ENCODE results near the gene GTF2F2.
"Not testable (repeated sequence)": the region's sequence is repeated elsewhere in the genome, so short reads cannot be mapped to it uniquely, and the experiment has no call there.

Gene GTF2F2

DNA sequence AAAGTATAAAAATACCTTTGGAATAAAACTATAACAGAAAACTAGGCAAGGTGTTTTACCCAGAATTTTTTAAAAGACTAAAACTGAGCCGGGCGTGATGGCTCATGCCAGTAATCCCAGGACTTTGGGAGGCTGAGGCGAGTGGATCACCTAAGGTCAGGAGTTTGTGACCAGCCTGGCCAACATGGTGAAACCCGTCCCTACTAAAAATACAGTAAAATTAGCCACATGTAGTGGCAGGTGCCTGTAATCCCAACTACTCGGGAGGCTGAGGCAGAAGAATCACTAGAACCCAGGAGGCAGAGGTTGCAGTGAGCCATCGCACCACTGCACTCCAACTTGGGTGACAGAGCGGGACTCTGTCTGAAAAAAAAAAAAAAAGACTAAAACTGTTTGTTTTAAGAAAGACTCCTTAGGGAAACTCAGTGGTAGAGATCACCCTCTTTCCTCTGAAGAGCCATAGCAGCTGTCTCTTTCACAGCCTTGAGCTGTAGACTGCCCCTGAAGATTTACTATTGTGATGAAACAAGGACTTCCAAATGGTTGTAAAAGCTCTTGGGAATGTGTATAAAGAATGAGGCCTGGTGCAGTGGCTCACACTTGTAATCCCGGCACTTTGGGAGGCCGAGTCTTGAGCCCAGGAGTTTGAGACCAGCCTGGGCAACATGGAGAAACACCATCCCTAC lies 95.2 kb downstream of the GTF2F2 start:
- no peak for DNase-seq
- ATAC-seq = no peak

GRCh38 chr13:45216193-45216592 lies 95.9 kb downstream of the GTF2F2 start:
- no peak for DNase-seq
- ATAC-seq = peak; percentile 46

DNA sequence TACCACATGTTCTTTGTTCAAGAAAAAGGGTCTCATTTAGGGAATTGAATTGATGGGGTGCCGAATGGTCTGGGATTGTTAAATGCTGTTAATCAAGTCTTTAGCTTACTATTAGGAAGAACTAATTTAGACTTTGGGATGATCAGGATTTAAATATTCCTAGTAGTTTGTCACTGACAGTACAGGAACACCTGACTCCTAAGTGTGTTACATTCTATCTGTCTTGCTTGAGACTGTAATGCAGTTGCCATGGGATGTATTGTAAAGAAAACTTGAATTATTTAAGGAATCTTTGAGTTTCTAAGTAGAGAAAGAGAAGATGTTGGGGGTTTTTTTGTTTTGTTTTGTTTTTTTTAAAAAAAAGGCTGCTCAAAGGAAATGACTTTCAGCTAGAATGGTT lies 98.4 kb downstream of the GTF2F2 start:
- ATAC-seq = no peak
- no peak for DNase-seq

DNA sequence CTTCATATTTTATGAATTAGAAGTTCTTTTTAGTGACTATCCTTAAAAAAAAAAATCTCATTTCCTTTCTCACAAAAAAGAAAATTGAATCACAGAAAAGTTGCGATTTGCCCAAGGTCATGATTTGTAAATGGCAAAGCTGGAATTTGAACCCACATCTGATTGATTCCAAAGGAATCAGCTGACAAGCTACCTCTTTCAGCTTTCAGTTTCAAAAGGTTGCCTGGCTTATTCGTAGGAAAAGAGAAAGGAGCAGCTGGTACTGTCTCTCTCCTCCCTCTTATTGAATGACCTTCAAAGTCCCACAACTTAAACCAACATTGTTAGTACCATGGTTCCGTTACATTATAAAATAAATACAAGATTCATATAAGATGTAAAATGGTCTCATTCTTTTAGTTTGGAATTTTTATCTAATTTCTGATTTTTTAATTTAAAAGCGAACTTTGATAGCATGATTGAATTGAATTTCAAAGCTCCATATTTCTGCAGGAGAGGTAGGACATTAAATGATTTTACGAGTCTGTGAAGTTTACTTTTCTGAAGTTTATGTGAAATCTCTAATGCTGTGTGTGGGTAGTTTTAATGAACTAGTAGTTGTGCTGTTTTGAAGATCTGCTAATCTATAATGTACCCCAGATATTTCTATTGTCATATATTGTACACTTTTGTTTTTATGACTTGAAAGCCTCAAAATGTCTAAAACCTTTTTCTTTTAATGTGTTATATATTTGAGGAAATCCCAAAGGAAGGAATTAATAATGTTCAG lies 99.0 kb downstream of the GTF2F2 start:
- DNase-seq (no peak), ATAC-seq (no peak)

GRCh38 chr13:45219938-45220375 lies 99.6 kb downstream of the GTF2F2 start:
- no peak for DNase-seq
- ATAC-seq = no peak

DNA sequence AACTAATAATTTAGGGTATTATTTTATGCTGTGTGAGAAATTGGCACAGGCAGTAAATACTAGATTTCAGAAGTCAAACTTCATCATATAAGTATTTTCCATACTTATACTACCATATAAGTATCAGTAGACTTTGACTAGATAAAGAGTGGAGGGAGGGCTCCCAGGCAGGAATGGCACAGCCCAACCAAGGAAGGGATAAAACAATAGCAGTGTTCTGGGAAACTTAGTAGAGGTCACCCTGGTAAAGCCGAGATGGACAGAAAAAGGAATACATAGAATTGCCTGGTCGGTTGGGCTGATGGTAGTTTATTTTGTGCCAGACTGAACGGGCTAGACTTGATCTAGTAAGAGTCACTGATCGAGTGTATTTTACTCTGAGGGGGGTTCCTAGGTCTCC lies 100.1 kb downstream of the GTF2F2 start:
- no peak for DNase-seq
- no peak for ATAC-seq

DNA sequence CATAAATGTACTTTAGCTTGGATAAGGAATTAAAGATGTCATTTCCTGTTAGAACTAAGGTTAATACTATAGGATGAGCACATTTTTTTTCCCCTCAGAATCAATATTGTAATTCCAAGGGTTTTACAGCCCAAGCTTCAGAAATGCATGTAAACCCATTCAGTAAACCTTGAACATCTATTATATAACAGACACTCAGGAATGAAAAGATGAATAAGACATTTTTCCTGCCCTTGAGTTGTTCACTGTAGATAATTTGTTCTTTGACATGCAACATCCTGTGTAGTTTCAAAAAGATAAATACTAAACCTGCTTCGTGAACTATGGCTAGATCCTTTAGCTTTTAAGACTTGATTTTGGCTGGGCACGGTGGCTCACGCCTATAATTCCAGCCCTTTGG lies 102.2 kb downstream of the GTF2F2 start:
- ATAC-seq (no peak), DNase-seq (no peak)

- ATAC-seq (no peak), DNase-seq (no peak)
These were observed 102.6 kb downstream of the GTF2F2 start for GRCh38 chr13:45222919-45223318.

DNA sequence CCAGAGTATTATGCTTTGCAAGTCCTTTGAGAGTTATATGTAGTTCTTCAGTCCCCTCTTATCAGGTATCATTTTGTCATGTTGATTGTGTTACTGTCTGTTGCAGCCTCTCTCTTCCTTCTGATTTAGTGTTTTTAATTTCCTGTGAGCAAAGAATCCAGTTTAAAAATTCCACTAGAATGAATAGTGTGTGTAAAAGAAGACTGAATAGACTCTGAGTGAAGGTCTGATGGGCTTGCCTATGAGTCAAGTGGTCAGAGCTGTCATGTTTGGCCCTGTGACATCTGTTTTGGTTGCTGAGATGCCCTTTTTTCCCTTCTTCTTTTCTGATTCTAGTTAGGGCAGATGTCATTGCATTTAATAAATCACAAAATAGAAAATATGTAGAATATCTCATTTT lies 103.9 kb downstream of the GTF2F2 start:
- no peak for ATAC-seq
- DNase-seq = no peak

DNA sequence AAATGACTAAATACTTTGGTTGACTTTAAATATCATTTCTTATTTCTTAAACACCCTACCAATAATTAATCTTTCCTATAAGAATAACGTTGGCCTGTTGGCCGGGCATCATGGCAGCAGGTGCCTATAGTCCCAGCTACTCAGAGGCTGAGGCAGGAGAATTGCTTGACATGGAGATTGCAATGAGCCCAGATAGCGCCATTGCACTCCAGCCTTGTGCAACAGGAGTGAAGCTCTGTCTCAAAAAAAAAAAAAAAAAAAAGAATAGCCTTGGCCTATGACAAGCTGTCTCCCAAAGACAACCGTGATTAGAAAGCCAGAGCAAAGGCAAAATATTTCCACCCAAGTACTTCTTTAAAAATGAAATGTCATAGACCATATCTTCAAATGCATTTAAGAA lies 105.1 kb downstream of the GTF2F2 start:
- ATAC-seq = no peak
- DNase-seq = no peak

DNA sequence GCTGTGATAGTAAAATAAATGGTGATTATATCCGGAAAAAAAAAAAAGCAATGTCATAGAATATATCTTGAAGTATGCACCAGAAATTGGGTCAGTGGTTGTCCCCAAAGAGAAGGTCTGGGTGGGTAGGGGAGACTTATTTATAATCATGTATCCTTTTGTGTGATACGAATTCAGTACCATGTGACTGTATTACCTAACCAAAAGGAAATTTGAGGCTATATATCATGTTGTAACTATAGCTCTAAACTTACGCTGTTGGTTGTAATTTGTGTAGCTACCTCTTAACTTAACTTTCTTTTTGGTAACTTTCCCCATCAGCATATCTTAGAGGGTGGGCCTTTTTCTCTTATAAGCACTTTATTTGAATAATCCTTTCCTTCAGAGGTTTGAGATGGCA lies 105.7 kb downstream of the GTF2F2 start:
- DNase-seq = no peak

DNA sequence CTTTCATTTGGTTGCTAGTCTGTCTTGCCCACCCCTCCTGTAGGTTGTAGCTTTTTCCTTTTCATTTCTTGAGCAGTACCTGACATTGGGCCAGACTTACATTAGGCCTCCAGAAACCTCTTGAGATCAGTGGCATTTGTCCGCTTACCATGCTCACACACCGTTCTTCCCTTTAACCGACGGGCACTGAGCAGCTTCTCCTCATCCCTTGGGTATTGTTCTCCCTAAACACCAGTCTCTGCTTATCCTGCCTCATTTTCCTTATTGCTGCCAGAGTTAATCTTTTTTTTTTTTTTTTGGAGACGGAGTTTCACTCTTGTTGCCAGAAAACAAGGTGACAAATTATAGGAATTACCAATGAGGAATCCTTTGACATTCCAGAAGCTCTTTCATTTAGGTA lies 107.7 kb downstream of the GTF2F2 start:
- DNase-seq = no peak
- ATAC-seq = no peak

More for the DNA sequence above, 105.7 kb downstream of the GTF2F2 start:
- peak; percentile 32 for ATAC-seq

- no peak for DNase-seq
- no peak for ATAC-seq
These were observed 108.9 kb downstream of the GTF2F2 start for GRCh38 chr13:45229172-45229571.

- no peak for DNase-seq
- no peak for ATAC-seq
These were observed 111.0 kb downstream of the GTF2F2 start for GRCh38 chr13:45231305-45231704.

- no peak for DNase-seq
These were observed 111.4 kb downstream of the GTF2F2 start for GRCh38 chr13:45231722-45232121.

DNA sequence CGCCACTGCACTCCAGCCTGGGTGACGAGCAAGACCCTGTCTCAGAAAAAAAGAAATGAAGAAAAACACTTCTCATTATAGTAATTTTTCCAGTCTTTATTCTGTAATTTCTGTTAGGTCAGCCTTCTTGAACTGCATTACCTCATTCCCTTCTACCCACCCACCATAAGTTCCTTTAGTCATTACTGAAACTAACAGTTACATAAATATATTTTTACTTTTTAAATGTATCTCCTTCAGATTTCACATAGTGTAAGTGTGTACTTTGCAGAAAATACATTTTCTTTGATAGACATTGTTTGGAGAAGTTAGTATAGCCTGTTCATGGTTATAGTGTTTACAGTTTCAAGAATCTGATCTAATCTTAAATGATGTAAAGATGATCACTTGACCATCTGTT lies 112.3 kb downstream of the GTF2F2 start:
- no peak for DNase-seq
- no peak for ATAC-seq

More at GRCh38 chr13:45231722-45232121, 111.4 kb downstream of the GTF2F2 start:
- no peak for ATAC-seq

DNA sequence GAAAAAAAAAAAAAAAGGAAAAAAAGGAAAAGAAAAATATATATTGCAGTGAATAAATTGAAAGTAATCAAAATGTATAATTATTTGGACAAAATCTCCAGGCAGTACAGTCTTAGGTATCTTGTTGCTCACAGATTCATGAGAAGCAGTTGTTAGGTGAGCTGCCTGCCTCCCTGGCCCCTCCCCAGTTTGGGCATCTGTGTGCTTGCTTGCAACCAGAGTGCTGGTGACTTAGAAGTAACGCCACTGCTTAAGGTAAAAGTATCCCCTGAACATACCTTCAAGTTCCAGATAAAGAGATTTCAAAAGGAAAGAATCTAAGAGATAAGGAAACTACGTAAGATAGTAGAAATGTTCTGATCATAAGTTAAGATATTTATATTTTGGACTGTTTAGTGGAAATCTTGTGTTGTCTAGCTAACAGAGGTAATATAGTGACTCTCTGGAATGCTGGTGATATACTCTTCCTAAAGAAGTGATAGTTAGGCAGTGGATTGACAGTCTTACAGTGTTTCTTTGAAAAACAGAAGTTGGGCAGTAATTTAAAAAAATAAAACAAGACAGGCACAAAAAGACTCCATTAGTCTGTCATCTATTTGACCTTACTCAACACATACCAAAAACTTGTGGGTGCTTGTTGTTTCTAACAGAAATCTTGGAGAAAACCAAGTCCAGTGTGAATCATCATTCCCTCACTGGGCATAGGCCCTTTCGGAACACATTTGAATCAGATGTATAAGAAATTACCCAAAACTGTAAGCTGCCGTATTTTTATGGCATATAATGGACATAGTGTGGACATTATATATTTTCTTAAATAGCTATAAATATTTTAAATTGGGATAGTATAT lies 118.9 kb downstream of the GTF2F2 start:
- no peak for DNase-seq
- ATAC-seq = no peak

- DNase-seq (no peak), ATAC-seq (no peak)
These were observed 119.8 kb downstream of the GTF2F2 start for GRCh38 chr13:45240143-45240542.

- ATAC-seq (no peak), DNase-seq (no peak)
These were observed 121.8 kb downstream of the GTF2F2 start for GRCh38 chr13:45242070-45242469.

DNA sequence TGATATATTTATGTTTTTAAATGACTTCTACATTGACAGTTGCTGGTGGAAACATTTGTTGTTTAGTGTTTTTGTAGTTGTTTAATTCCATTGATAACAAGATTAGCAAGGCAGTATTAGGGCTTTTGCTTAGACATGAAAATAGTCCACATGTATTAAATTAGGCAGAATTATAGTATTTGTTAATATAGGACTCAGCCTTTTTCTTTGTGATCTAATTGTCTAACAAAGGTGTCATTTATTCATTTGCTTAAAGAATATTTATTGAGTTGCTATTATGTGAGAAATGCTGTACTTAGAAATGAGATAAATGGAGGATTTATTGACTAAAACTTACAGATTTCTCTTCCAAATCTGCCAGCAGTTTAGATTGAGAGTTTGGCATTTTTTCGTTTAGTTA lies 122.2 kb downstream of the GTF2F2 start:
- no peak for ATAC-seq
- DNase-seq = no peak

- ATAC-seq = no peak
- no peak for DNase-seq
These were observed 122.8 kb downstream of the GTF2F2 start for GRCh38 chr13:45243077-45243476.

DNA sequence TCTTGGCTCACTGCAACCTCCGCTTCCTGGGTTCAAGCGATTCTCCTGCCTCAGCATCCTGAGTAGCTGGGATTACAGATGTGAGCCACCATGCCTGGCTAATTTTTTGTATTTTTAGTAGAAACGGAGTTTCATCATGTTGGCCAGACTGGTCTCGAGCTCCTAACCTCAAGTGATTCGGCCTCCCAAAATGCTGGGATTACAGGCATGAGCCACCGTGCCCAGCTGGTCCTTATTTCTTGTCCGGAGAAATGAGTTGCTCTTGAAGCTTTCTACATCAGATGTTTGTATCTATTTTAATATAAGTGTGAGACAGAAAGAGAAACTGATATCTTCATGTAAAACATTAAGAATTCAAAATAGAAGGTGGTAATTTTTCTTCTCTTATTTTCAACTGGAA lies 124.4 kb downstream of the GTF2F2 start:
- DNase-seq, ATAC-seq: not testable (repeated sequence)

- no peak for ATAC-seq
- no peak for DNase-seq
These were observed 129.4 kb downstream of the GTF2F2 start for GRCh38 chr13:45249662-45250061.

Data from stimulated activated naive CD8-positive, alpha-beta T cell treated with anti-CD3 and anti-CD28 coated beads, Interleukin-15, Interleukin-2, amounts not matched to agents 100 U/mL and 50 U/mL, for 24 hours (primary cell).